DMS79 treated with DMSO at 0.1 percent for 48 hours (cell line): ENCODE data around the gene ZBED4.
A peak's percentile ranks its signal among the peaks of the same experiment; 100 is the strongest.

Source experiments
- DNase-seq: peaks from one replicate; lab custom pipeline; 2025; lab: John Stamatoyannopoulos, UW

The ZBED4 gene

GRCh38 chr22:49900441-49901230 is 47.0 kb downstream of the ZBED4 start:
- no peak for DNase-seq

- no peak for DNase-seq
These were observed 47.8 kb downstream of the ZBED4 start for GRCh38 chr22:49901457-49901856.

- DNase-seq, result no peak
These were observed 49.8 kb downstream of the ZBED4 start for GRCh38 chr22:49903322-49904039.

- DNase-seq, result no peak
These were observed 50.4 kb downstream of the ZBED4 start for GRCh38 chr22:49904040-49904369.

- DNase-seq, result no peak
These were observed 51.8 kb downstream of the ZBED4 start for GRCh38 chr22:49905465-49905864.

- DNase-seq, result no peak
These were observed 52.6 kb downstream of the ZBED4 start for GRCh38 chr22:49906071-49906798.

GRCh38 chr22:49906799-49907290 is 53.2 kb downstream of the ZBED4 start:
- DNase-seq, result no peak

GRCh38 chr22:49907807-49908206 is 54.2 kb downstream of the ZBED4 start:
- no peak for DNase-seq

- no peak for DNase-seq
These were observed 56.0 kb downstream of the ZBED4 start for GRCh38 chr22:49909476-49910205.

GRCh38 chr22:49910229-49911155 is 56.8 kb downstream of the ZBED4 start:
- no peak for DNase-seq

- no peak for DNase-seq
These were observed 58.4 kb downstream of the ZBED4 start for GRCh38 chr22:49911881-49912625.

GRCh38 chr22:49913026-49913425 is 59.4 kb downstream of the ZBED4 start:
- DNase-seq, result peak; percentile 40

- no peak for DNase-seq
These were observed 59.8 kb downstream of the ZBED4 start for GRCh38 chr22:49913446-49913845.

GRCh38 chr22:49914256-49914655 is 60.6 kb downstream of the ZBED4 start:
- no peak for DNase-seq

GRCh38 chr22:49915610-49916009 is 62.0 kb downstream of the ZBED4 start:
- DNase-seq, result no peak

- no peak for DNase-seq
These were observed 63.2 kb downstream of the ZBED4 start for GRCh38 chr22:49916831-49917230.

- peak; percentile 63 for DNase-seq
These were observed 64.6 kb downstream of the ZBED4 start, which contains the start of the genes ALG12 and CRELD2 for GRCh38 chr22:49917974-49918910. Gene ALG12, minus strand, starts transcription at chr22:49918438. Its CDS starts 4,673 bp downstream, at chr22:49913765. Gene CRELD2, plus strand, starts transcription at chr22:49918634. Its CDS starts 136 bp downstream, at chr22:49918770.
